ENCODE results near the gene ASH1L. TPM values are rescaled to one million over a fixed set of nuclear protein-coding genes. Genes with fewer than 3 reads are reported as not detected.

Gene ASH1L
- total RNA-seq, 1 donor: 44.8 TPM

GRCh38 chr1:155287987-155288543 lies 274.5 kb downstream of the ASH1L start:
- H3K4me3 ChIP-seq (ENCODE audit: low read depth, low read length): no peak overlapping the region
- no peak for DNase-seq (ENCODE audit: low read depth)
- no peak for TF ChIP-seq CTCF (IDR thresholded peaks at IDR 0.05; ENCODE audit: insufficient read depth, low read length)

DNA sequence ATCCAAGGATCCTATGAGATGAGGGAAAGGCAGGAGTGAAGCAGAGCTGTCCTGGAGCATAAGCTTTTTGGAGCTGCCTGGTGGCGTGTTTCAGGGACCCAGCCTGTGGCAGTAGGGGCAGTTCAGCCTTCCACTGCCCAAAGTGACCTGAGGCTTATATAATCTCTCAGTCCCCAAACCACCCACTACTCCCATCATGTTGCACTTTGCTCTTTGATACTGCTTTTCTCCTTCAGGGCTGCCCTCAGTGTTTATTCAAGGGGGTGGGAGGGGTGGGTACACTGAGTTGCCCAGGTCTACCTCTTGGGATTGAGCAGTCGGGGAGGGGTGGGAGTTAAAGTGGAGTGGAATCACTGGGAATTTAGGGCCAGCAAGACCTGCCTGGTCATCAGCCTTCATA lies 276.1 kb downstream of the ASH1L start:
- no peak overlapping the region for H3K4me3 ChIP-seq (ENCODE audit: low read depth, low read length)
- DNase-seq (ENCODE audit: low read depth): no peak
- TF ChIP-seq CTCF (IDR thresholded peaks at IDR 0.05; ENCODE audit: insufficient read depth, low read length): no peak

DNA sequence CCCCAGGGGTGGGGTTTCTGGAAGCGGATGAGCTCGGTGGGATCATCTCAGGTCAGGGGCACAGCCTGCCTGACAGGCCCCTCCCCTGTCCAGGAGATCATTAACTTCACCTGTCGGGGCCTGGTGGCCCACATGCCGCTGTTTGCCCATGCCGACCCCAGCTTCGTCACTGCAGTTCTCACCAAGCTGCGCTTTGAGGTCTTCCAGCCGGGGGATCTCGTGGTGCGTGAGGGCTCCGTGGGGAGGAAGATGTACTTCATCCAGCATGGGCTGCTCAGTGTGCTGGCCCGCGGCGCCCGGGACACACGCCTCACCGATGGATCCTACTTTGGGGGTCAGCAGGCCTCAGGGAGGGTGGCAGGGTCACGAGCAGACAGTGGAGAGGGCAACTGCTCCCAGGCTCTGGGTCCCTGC lies 277.0 kb downstream of the ASH1L start:
- no peak for DNase-seq (ENCODE audit: low read depth)
- no peak overlapping the region for H3K4me3 ChIP-seq (ENCODE audit: low read depth, low read length)
- no peak for TF ChIP-seq CTCF (IDR thresholded peaks at IDR 0.05; ENCODE audit: insufficient read depth, low read length)

Small RNA genes lying within 50 kb of the gene (small RNA-seq; reads per million reads assigned to genes)
- gene AL353807.4 (not detected), gene RNU6-106P (not detected), gene RNU6-1297P (not detected)

Other genes starting within 250 kb of the ASH1L start
- 6.7 and 23.0 TPM in 2 replicates for gene RUSC1, start 241.9 kb downstream of the ASH1L start, total RNA-seq (ENCODE audit: low replicate concordance)
- 14.0 and 30.5 TPM in 2 replicates for gene MSTO1, start 47.4 kb upstream of the ASH1L start, total RNA-seq (ENCODE audit: low replicate concordance)
- gene YY1AP1, start 126.0 kb upstream of the ASH1L start, total RNA-seq (ENCODE audit: low replicate concordance): 25.7 and 54.6 TPM in 2 replicates
- 73.7 and 129 TPM in 2 replicates for gene DAP3, start 126.3 kb upstream of the ASH1L start, total RNA-seq (ENCODE audit: low replicate concordance)

All from fibroblast of the aortic adventitia (primary cell).